H1 (cell line): ENCODE measurements around the gene TP53. TPM values are rescaled to one million over a fixed set of nuclear protein-coding genes. Genes with fewer than 3 reads are reported as not detected.

Experiments
- ASH2L ChIP-seq: fragments of 200-600, 300-600 bp; sonication (generic); IDR thresholded peaks from one replicate; pipeline ENCODE4 v1.7.1; 2017; ENCODE audit warnings: low read length
- BACH1 ChIP-seq: IDR thresholded peaks from 2 replicates; pipeline ENCODE4 v1.6.1; 2012; ENCODE audit warnings: low read length, improper control_type of control experiment
- GTF2F1 ChIP-seq: IDR thresholded peaks from 2 replicates; pipeline ENCODE4 v1.6.1; 2012; ENCODE audit warnings: low read depth, low read length, improper control_type of control experiment, borderline replicate concordance
- KDM4A ChIP-seq: IDR thresholded peaks from one replicate; pipeline ENCODE4 v1.7.1; 2012; ENCODE audit warnings: low read depth, mild to moderate bottlenecking, moderate library complexity, low read length, inconsistent platforms; ENCODE audit not compliant: severe bottlenecking
- SIN3A ChIP-seq, 2 experiments: IDR thresholded peaks in 1 of 2; conservative IDR thresholded peaks in 1 of 2; 2 replicates each; pipeline ENCODE4 v1.6.1; 2011 to 2012; ENCODE audit warnings: low read length in 2 of 2, improper control_type of control experiment in 1 of 2, low read depth in 1 of 2, mild to moderate bottlenecking in 1 of 2
- SP1 ChIP-seq: IDR thresholded peaks from 2 replicates; pipeline ENCODE4 v1.6.1; 2011; ENCODE audit warnings: low read depth, low read length
- SP2 ChIP-seq: IDR thresholded peaks from 2 replicates; pipeline ENCODE4 v1.6.1; 2012; ENCODE audit warnings: mild to moderate bottlenecking, low read length, inconsistent platforms
- SUZ12 ChIP-seq: fragments of 200-600 bp; sonication (generic); IDR thresholded peaks from 2 replicates; pipeline ENCODE4 v1.6.1; 2012; ENCODE audit warnings: mild to moderate bottlenecking, inconsistent platforms, low read length, moderate library complexity, mixed read lengths
- TEAD4 ChIP-seq: IDR thresholded peaks from 2 replicates; pipeline ENCODE4 v1.6.1; 2012; ENCODE audit warnings: low read depth, low read length, inconsistent platforms, mixed read lengths
- polyA plus RNA-seq, 7 experiments: library from polyadenylated mRNA; depleted of rRNA in 3 of 7; stranded (reverse) in 5 of 7; unstranded in 2 of 7; fragments of >200 nt in 5 of 7; fragments of 200-250 nt in 2 of 7; gene quantifications; 1 replicate in 5 of 7; 2 replicates in 1 of 7; 4 replicates in 1 of 7; pipeline versions ENCODE4 v1.2.1 to v1.2.3, GENCODE V29; 2011 to 2013; ENCODE audit warnings: missing spikeins in 2 of 7, mixed read lengths in 2 of 7
- total RNA-seq: library from RNA; stranded (reverse); fragmentation: NEBNext Ultra II Directional; extraction: Animal tissue kit (Norgen Biotek cat#: 25700); gene quantifications from 2 replicates; pipeline ENCODE4 v1.2.1, GENCODE V29; 2021

Gene TP53
- total and polyA plus RNA-seq, 2 of the 8 experiments (the other 6 are each of a cell fraction or from before 2014, with no cell fraction given), result 143 to 198 TPM

DNA sequence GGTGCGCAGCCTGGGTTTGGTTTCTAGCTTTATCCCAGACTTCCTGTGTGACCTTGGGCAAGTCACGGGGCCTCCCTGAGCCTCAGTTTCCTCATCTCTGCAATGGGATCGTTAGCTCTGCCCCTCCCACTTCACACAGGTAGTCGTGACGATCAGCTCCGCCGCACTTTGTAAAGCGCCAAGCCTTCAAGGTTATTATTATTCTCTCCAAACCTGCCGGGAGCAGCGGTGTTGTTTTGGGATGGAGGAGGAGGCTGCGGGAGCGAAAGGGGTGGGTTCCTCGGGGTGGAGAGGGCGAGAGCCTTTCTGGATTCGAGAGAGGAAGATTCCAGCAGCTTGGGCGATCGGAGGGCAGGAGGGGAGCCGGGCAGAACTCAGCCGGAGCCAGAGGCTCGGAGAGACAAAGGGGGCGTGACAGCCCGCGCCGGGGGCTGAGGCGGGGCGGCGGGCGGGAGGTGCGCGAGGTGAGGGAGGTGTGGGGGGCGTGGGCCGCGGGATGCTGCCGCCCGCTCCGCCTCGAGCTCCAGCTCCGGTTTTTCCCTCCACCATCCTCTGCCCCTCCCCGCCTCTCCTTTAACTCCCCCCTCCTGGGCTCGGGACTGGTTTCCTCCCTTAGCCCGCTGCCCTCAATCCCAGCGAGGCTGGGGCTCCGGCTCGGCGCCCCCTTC is 17.4 kb upstream of the TP53 start, which contains the start of gene EFNB3 (continued):
- peak; percentile 58 to 82; a peak in 2 of 4 replicates for TF ChIP-seq SIN3A (conservative IDR thresholded peaks at IDR 0.05 in 1 of 2, IDR thresholded peaks at IDR 0.05 in 1 of 2; ENCODE audit: low read depth in 1 of 2, low read length in 2 of 2)
- no peak for TF ChIP-seq GTF2F1
- TF ChIP-seq KDM4A, result peak; percentile 11
- TF ChIP-seq SP1, result peak; percentile 94
- TF ChIP-seq SUZ12, result no peak
- TF ChIP-seq SP2, result no peak
- peak; percentile 52; the same call in 1 of the 2 replicates for TF ChIP-seq TEAD4
- peak; percentile 68; the same call in 1 of the 2 replicates for TF ChIP-seq BACH1
- peak; percentile 5 for TF ChIP-seq ASH2L
